Activated CD8-positive, alpha-beta T cell treated with anti-CD3 and anti-CD28 coated beads for 36 hours (primary cell): ENCODE results near the gene ZFAND6. TPM values are rescaled to one million over a fixed set of nuclear protein-coding genes. Genes with fewer than 3 reads are reported as not detected.
A peak's percentile ranks its signal among the peaks of the same experiment; 100 is the strongest.

Experiments used
- ATAC-seq: fragments of 200-7000 bp; cut with Tn5 transposase; one replicate; pipeline ENCODE4 v1.10.0; 2021; ENCODE audit warnings: mild to moderate bottlenecking, moderate library complexity
- CTCF ChIA-PET: fragments of 350-600 bp; sonication (Branson Sonifier 250); formaldehyde crosslinking; loops from one replicate; lab custom pipeline; 2021; ENCODE audit warnings: antibody characterized with exemption; lab: Charles Lee
- POLR2A ChIA-PET: fragments of 350-600 bp; sonication (Branson Sonifier 250); formaldehyde crosslinking; loops from one replicate; lab custom pipeline; 2021; ENCODE audit warnings: antibody characterized with exemption; lab: Charles Lee
- DNase-seq: peaks from one replicate; pipeline ENCODE4 v3.0.0-alpha.2; 2020
- H3K27ac Mint-ChIP-seq: one replicate; pipeline ENCODE4 v1.8.0; 2021; ENCODE audit warnings: mild to moderate bottlenecking, mixed read lengths
- H3K27me3 Mint-ChIP-seq: one replicate; pipeline ENCODE4 v1.8.0; 2021; ENCODE audit warnings: mixed read lengths
- H3K36me3 Mint-ChIP-seq: one replicate; pipeline ENCODE4 v1.8.0; 2021; ENCODE audit warnings: low read depth, mixed read lengths
- H3K4me1 Mint-ChIP-seq: one replicate; pipeline ENCODE4 v1.8.0; 2021; ENCODE audit warnings: low read depth, mixed read lengths
- H3K4me3 Mint-ChIP-seq: one replicate; pipeline ENCODE4 v1.8.0; 2021; ENCODE audit warnings: mild to moderate bottlenecking, moderate library complexity, mixed read lengths
- H3K9me3 Mint-ChIP-seq: one replicate; pipeline ENCODE4 v1.8.0; 2021; ENCODE audit warnings: mixed read lengths
- intact Hi-C: fragments of 100-400 bp; cut with micrococcal nuclease; formaldehyde crosslinking; loops from one replicate; pipeline ENCODE4 v1.10.0; 2022
- total RNA-seq, 2 experiments: library from RNA; stranded (reverse); gene quantifications; one replicate each; pipeline ENCODE4 v1.2.3, GENCODE V29; 2021
- TF ChIP-seq, protein P1 (sequence below): fragments of 200-600 bp; IDR thresholded peaks from one replicate; pipeline ENCODE4 v1.8.0; 2022; ENCODE audit warnings: antibody characterized with exemption, mild to moderate bottlenecking

Gene ZFAND6
- total RNA-seq, 2 experiments from 2014 or later, result 29.6 to 30.7 TPM

DNA sequence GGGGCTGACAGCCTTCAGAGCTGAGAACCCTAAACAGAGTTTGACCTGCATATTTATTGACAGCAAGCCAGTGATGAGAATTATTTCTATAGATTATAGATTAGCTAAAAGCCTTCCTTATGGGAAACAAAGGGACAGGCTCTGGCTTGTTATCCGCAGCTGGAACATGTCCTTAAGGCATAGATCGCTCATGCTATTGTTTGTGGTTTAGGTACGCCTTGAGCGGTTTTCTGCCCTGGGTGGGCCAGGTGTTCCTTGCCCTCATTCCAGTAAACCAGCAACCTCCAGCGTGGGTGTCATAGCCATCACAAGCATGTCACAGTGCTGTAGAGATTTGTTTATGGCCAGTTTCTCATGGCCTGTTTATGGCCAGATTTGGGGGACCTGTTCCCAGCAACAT lies 83.2 kb downstream of the ZFAND6 start:
- ChIA-PET POLR2A (no interaction called here), CTCF (interaction anchor here (1.0 kb wide), 1 partner anchor 50 kb away, joined by 3 read pairs; no protein-coding TSS in a partner anchor)
- H3K9me3 Mint-ChIP-seq, result no peaks in the 10 kb centered on the region
- no peak overlapping the region for H3K4me3 Mint-ChIP-seq
- TF ChIP-seq, protein P1, sequence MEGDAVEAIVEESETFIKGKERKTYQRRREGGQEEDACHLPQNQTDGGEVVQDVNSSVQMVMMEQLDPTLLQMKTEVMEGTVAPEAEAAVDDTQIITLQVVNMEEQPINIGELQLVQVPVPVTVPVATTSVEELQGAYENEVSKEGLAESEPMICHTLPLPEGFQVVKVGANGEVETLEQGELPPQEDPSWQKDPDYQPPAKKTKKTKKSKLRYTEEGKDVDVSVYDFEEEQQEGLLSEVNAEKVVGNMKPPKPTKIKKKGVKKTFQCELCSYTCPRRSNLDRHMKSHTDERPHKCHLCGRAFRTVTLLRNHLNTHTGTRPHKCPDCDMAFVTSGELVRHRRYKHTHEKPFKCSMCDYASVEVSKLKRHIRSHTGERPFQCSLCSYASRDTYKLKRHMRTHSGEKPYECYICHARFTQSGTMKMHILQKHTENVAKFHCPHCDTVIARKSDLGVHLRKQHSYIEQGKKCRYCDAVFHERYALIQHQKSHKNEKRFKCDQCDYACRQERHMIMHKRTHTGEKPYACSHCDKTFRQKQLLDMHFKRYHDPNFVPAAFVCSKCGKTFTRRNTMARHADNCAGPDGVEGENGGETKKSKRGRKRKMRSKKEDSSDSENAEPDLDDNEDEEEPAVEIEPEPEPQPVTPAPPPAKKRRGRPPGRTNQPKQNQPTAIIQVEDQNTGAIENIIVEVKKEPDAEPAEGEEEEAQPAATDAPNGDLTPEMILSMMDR, result no peak
- ATAC-seq, result no peak
- no peaks in the 10 kb centered on the region for H3K4me1 Mint-ChIP-seq
- no peak overlapping the region for H3K27ac Mint-ChIP-seq
- H3K36me3 Mint-ChIP-seq, result peaks cover 3% of the 10 kb centered on the region
- no peaks in the 10 kb centered on the region for H3K27me3 Mint-ChIP-seq
- DNase-seq, result no peak
- intact Hi-C loops, result no loop called here

DNA sequence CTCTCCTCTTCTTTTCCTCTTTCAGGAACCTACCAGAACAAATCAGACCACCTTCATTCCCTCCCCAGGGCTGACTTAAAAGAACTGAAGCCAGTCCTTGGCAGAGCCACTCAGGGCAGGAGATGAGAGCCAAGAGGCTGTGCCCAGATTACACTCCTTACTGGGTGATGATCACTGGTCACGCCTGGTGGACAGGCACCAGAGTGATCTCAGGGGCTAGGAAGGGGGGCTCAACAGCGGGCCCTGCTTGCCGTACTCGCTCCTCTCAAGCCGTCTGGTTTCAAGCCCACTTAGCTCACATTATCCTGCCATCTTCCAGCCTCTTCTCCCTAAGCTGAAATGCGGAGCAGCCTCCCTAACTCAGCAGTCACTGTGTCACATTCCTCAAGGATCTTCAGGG lies 91.7 kb downstream of the ZFAND6 start:
- CTCF ChIA-PET, result interaction anchor here (1.0 kb wide), 1 partner anchor 10 kb away, joined by 3 read pairs; no protein-coding TSS in a partner anchor
- DNase-seq (no peak), ATAC-seq (no peak)
- TF ChIP-seq, protein P1, result no peak
- H3K27ac Mint-ChIP-seq, result no peak overlapping the region
- H3K4me3 Mint-ChIP-seq, result no peak overlapping the region
- POLR2A ChIA-PET, result no interaction called here
- H3K9me3 Mint-ChIP-seq, result no peaks in the 10 kb centered on the region
- intact Hi-C loops, result no loop called here
- no peaks in the 10 kb centered on the region for H3K27me3 Mint-ChIP-seq
- H3K4me1 Mint-ChIP-seq, result peaks cover 31% of the 10 kb centered on the region
- H3K36me3 Mint-ChIP-seq, result peaks cover 5% of the 10 kb centered on the region

DNA sequence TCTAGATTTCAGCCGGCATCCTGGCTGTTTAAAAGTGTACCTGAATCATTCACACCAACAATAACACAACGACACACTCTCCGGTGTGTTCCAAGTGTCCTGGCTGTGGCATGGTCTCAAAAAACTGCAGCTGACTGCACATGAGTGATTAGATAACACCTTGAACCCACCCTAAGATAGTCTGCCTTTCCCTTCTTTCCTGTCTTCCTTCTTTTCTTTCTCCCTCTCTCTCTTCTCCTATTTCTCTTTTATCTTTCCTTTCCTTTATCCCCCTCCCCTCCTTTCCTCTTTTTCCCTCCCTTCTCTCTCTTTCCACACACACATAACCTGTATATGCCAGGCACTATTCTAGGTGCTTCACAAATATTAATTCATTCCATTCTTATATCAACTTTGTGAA lies 92.1 kb downstream of the ZFAND6 start:
- H3K4me3 Mint-ChIP-seq, result peak overlapping the region; percentile 75
- no peaks in the 10 kb centered on the region for H3K27me3 Mint-ChIP-seq
- CTCF ChIA-PET, result interaction anchor here (1.0 kb wide), 1 partner anchor 9 kb away, joined by 3 read pairs; no protein-coding TSS in a partner anchor

DNA sequence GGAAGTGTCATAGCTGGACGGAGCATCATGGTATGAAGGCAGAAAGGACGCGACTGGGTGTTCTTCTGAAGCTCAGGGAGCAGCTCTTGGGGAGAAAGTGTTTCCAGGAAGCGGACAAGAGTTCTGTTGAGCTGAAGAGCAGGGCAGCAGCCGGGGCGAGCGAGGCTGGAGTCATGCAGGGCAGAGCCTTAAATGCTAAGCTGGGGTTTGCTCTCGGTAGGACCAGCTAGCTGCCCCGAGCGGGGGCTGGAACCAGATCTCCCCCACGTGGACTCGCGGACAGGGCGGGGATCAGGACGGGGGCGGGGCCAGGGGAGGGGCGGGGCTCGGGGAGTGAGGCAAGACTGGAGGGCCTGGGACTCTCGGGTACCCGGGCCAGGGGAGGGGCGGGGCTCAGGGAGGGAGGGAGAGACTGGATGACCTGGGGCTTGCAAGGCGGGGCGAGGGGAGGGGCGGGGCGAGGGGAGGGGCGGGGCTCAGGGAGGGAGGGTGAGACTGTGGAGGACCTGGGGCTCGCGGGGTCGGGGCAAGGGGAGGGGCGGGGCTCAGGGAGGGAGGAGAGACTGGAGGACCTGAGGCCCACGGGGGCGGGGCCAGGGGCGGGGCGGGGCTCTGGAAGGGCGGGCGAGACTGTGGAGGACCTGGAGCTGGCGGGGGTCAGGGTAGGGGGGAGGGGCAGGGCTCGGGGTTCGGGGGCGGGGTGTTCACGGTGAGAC lies 92.9 kb downstream of the ZFAND6 start:
- peak overlapping the region; percentile 82 for H3K27ac Mint-ChIP-seq
- peak; percentile 84 for ATAC-seq
- ChIA-PET POLR2A (interaction anchor here (0.6 to 1.2 kb wide), 3 partner anchors 12 to 181 kb away, joined by 3 to 5 read pairs (median 3); partner anchors contain the start of gene BCL2A1), CTCF (interaction anchor here (1.0 kb wide), 2 partner anchors 9 to 229 kb away, joined by 3 read pairs; no protein-coding TSS in a partner anchor)
- peak; percentile 97 for DNase-seq
- TF ChIP-seq, protein P1, result no peak
- peaks cover 31% of the 10 kb centered on the region for H3K4me1 Mint-ChIP-seq
- peaks cover 5% of the 10 kb centered on the region for H3K36me3 Mint-ChIP-seq
- no peaks in the 10 kb centered on the region for H3K9me3 Mint-ChIP-seq
- peak overlapping the region; percentile 90 for H3K4me3 Mint-ChIP-seq
- intact Hi-C loops, result no loop called here
- H3K27me3 Mint-ChIP-seq, result no peaks in the 10 kb centered on the region

More for the DNA sequence above, 92.1 kb downstream of the ZFAND6 start:
- Mint-ChIP-seq H3K36me3 (peaks cover 5% of the 10 kb centered on the region), H3K4me1 (peaks cover 31% of the 10 kb centered on the region), H3K27ac (no peak overlapping the region), H3K9me3 (no peaks in the 10 kb centered on the region)
- TF ChIP-seq, protein P1, result no peak
- ATAC-seq, result no peak
- POLR2A ChIA-PET, result interaction anchor here (0.6 to 0.9 kb wide), 2 partner anchors 12 to 53 kb away, joined by 3 read pairs; no protein-coding TSS in a partner anchor
- intact Hi-C loops, result no loop called here
- no peak for DNase-seq
